ENCODE data around the gene HERC4.
A peak's percentile ranks its signal among the peaks of the same experiment; 100 is the strongest.

HERC4 gene

GRCh38 chr10:67917169-67917568, 157.9 kb downstream of the HERC4 start:
- H3K4me1 ChIP-seq, result no peaks in the 10 kb centered on the region
- H3K9me3 ChIP-seq, result no peaks in the 10 kb centered on the region
- no peak overlapping the region for H3K4me3 ChIP-seq (ENCODE audit: low read depth, low read length)
- no peaks in the 10 kb centered on the region for H3K27me3 ChIP-seq
- no peak for DNase-seq
- H3K36me3 ChIP-seq, result peaks cover 40% of the 10 kb centered on the region
- no peak for TF ChIP-seq CTCF (IDR thresholded peaks at IDR 0.05; ENCODE audit: low read depth, low read length)

- no peaks in the 10 kb centered on the region for H3K9me3 ChIP-seq
- TF ChIP-seq CTCF (IDR thresholded peaks at IDR 0.05; ENCODE audit: low read depth, low read length), result no peak
- DNase-seq, result no peak
- no peak overlapping the region for H3K4me3 ChIP-seq (ENCODE audit: low read depth, low read length)
- H3K27me3 ChIP-seq, result no peaks in the 10 kb centered on the region
- peaks cover 56% of the 10 kb centered on the region for H3K36me3 ChIP-seq
- no peaks in the 10 kb centered on the region for H3K4me1 ChIP-seq
Observed at GRCh38 chr10:67914777-67915340, 160.2 kb downstream of the HERC4 start.

- TF ChIP-seq CTCF (IDR thresholded peaks at IDR 0.05; ENCODE audit: low read depth, low read length), result no peak
- no peaks in the 10 kb centered on the region for H3K9me3 ChIP-seq
- H3K27me3 ChIP-seq, result no peaks in the 10 kb centered on the region
- no peak overlapping the region for H3K4me3 ChIP-seq (ENCODE audit: low read depth, low read length)
- peaks cover 64% of the 10 kb centered on the region for H3K36me3 ChIP-seq
- no peaks in the 10 kb centered on the region for H3K4me1 ChIP-seq
- DNase-seq, result no peak
Observed at GRCh38 chr10:67912331-67912946, 162.6 kb downstream of the HERC4 start.

- no peak for DNase-seq
- no peak overlapping the region for H3K4me3 ChIP-seq (ENCODE audit: low read depth, low read length)
- no peaks in the 10 kb centered on the region for H3K27me3 ChIP-seq
- no peaks in the 10 kb centered on the region for H3K9me3 ChIP-seq
- TF ChIP-seq CTCF (IDR thresholded peaks at IDR 0.05; ENCODE audit: low read depth, low read length), result no peak
- H3K4me1 ChIP-seq, result no peaks in the 10 kb centered on the region
- peaks cover 35% of the 10 kb centered on the region for H3K36me3 ChIP-seq
Observed at GRCh38 chr10:67903581-67903980, 171.5 kb downstream of the HERC4 start.

- no peak for TF ChIP-seq CTCF (IDR thresholded peaks at IDR 0.05; ENCODE audit: low read depth, low read length)
Observed at GRCh38 chr10:67893637-67894036, 181.4 kb downstream of the HERC4 start.

GRCh38 chr10:67884842-67885670, 190.0 kb downstream of the HERC4 start:
- no peaks in the 10 kb centered on the region for H3K4me1 ChIP-seq
- peak; percentile 84 for DNase-seq

More at GRCh38 chr10:67893637-67894036, 181.4 kb downstream of the HERC4 start:
- no peak for DNase-seq
- H3K4me3 ChIP-seq (ENCODE audit: low read depth, low read length), result no peak overlapping the region
- H3K27me3 ChIP-seq, result no peaks in the 10 kb centered on the region
- H3K4me1 ChIP-seq, result no peaks in the 10 kb centered on the region
- H3K9me3 ChIP-seq, result no peaks in the 10 kb centered on the region
- peaks cover 73% of the 10 kb centered on the region for H3K36me3 ChIP-seq

More at GRCh38 chr10:67884842-67885670, 190.0 kb downstream of the HERC4 start:
- no peak for TF ChIP-seq CTCF (IDR thresholded peaks at IDR 0.05; ENCODE audit: low read depth, low read length)
- peak overlapping the region; percentile 94 for H3K4me3 ChIP-seq (ENCODE audit: low read depth, low read length)
- no peaks in the 10 kb centered on the region for H3K27me3 ChIP-seq
- H3K9me3 ChIP-seq, result no peaks in the 10 kb centered on the region
- peaks cover 29% of the 10 kb centered on the region for H3K36me3 ChIP-seq

Data from BE2C (cell line).